C4-2B (cell line): ENCODE measurements around the gene NRG3.
A peak's percentile ranks its signal among the peaks of the same experiment; 100 is the strongest.

ENCODE experiments used
- ZFX ChIP-seq: fragments of 450-650 bp; IDR thresholded peaks from 2 replicates; pipeline ENCODE4 v1.6.1; 2017
- TF ChIP-seq, protein P1 (sequence below): fragments of 450-650 bp; conservative IDR thresholded peaks from 2 replicates; pipeline ENCODE4 v1.5.1; 2017; ENCODE audit warnings: mild to moderate bottlenecking

DNA sequence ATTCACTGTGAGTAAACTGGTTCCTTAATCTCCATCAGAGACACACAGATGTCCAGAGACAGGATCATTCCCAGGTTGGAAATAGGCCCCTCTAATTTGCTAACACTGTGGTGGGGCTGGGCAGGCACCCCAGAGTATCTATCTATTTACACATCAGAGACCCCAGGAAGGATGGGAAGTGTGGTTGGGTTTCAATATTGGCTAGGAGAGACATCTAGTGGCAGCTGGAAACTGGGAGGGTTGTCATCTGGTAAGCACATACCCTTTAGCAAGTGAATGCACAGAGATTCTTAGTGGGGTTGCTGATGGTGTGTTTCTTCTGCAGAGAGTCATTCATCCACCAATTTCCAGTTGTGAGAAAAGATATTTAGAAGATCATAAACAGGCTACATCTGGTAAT lies 36.0 kb upstream of the NRG3 start:
- TF ChIP-seq, protein P1, sequence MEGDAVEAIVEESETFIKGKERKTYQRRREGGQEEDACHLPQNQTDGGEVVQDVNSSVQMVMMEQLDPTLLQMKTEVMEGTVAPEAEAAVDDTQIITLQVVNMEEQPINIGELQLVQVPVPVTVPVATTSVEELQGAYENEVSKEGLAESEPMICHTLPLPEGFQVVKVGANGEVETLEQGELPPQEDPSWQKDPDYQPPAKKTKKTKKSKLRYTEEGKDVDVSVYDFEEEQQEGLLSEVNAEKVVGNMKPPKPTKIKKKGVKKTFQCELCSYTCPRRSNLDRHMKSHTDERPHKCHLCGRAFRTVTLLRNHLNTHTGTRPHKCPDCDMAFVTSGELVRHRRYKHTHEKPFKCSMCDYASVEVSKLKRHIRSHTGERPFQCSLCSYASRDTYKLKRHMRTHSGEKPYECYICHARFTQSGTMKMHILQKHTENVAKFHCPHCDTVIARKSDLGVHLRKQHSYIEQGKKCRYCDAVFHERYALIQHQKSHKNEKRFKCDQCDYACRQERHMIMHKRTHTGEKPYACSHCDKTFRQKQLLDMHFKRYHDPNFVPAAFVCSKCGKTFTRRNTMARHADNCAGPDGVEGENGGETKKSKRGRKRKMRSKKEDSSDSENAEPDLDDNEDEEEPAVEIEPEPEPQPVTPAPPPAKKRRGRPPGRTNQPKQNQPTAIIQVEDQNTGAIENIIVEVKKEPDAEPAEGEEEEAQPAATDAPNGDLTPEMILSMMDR = peak; percentile 46
- TF ChIP-seq ZFX = no peak
